GM19438 (cell line): ENCODE data around the gene ACTRT2.

Experiments used
- ATAC-seq: cut with Tn5 transposase; IDR thresholded peaks from one replicate; pipeline ENCODE4 v1.9.1; 2021; ENCODE audit warnings: low read depth; ENCODE audit not compliant: unreplicated experiment

The ACTRT2 gene

DNA sequence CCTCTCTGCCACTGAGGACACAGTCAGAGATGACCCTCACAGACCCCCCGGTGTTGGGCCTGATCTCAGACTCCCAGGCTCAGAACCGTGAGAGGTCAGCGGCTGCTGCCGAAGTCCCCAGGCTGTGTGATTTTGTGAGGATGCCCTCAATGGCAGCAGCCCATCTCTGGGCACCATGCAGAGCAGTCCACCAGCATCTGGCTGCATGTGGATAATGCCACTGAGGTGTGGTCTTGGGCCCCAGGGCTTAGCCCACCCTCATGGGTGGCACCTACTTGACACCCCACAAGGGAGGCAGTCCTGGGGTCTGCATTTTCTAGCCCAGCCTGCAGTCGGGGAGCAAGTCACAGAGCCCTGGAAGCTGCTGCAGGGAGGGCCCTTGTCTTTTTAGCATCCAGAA is 5.5 kb upstream of the ACTRT2 start:
- no peak for ATAC-seq

- ATAC-seq, result no peak
These were observed 4.4 kb upstream of the ACTRT2 start for GRCh38 chr1:3016641-3017439.

DNA sequence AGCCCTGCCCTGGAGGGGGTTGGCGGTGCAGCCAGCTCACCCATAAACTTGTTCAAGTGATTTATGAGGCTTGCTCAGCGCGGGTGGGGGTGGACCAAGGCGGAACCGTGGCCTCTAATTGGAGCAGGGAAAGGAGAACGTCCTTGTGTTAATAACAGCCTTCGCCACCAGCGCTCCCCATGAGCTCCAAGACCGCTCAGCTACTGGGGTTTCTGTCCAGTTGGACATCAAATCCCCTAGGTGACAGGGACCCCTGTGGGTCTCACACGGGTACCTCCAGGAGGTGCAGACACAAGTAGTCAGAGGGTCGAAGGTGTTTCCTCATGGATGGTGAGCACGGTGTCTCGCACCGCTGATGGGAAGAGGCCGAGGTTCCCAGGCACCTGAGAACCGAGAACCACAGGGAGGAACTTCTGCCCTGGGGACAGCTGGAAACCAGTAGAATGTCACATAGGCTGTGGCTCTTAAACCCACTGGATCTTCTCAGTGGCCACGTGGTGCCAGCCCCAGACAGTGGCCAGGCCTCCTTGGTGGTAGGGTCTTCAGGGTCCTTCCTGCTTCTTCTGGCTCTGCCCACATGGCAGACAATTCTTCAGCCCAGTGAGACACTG is 3.7 kb upstream of the ACTRT2 start:
- ATAC-seq, result no peak

DNA sequence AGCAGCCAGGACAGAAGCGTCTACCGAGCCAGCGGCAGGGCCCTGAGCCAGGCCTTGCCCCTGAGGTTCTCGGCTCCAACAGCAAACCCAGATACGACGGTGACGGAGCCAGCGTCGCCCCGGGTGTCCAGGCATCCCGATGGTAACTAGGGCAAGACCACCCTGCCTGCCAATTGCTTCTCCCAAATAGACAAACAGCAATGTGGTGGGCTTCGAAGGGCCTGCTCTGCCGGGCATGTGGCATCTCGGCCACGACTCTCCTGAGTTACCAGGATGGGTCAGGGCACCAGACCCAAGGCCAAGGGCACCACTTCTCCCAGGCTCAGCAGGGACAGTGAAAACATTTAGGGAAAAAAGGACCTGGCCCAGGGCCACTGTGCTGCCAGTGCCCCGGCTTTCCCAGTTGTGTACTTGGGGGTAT is 3.2 kb upstream of the ACTRT2 start:
- no peak for ATAC-seq

DNA sequence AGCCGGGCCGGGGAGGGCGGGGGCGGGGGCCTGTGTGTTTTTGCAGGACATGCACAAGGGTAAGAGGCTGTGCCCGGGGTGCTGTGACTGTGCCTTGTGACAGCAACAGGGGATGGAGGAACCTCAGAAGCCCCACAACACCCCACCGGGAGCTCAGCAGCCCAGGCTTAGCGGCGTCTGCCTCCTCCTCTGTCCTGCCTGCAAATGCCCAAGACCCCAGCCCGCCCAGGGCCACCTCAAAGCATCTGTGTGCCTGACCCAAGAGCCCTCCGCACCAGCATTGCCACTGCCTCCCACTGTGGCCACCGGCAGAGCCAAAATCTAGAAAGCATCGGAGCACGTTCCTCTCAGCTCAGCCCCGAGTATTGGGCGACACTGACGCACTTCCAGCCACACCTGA is 2.7 kb upstream of the ACTRT2 start:
- no peak for ATAC-seq

DNA sequence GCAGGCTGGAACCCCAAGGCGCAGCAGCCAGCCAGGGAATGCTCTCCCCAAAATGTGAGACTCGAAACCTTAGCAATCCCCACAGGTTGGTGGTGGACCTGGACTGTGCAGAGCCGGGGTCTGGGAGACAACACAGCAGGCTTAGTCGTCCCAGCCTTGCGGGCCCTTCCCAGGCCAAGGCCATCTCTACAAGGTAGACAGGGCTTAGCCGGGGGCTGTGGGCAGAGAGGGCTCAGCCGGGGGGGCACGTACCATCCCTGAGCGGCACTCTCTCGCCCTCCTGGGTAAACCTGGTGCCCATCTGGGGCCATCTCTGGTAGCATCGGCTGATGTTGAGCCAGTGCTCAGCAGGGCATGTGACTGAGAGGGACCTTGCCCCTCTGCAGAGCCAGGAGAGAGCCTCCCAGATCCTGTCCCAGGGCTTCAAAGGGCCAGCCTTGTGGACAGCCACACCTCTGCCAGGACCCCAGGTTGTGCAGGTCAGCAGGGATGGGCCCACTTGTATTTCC is 2.2 kb upstream of the ACTRT2 start:
- ATAC-seq, result no peak

- no peak for ATAC-seq
These were observed 1.7 kb upstream of the ACTRT2 start for GRCh38 chr1:3019516-3020051.

GRCh38 chr1:3020263-3020909 is 881 bp upstream of the ACTRT2 start:
- no peak for ATAC-seq

DNA sequence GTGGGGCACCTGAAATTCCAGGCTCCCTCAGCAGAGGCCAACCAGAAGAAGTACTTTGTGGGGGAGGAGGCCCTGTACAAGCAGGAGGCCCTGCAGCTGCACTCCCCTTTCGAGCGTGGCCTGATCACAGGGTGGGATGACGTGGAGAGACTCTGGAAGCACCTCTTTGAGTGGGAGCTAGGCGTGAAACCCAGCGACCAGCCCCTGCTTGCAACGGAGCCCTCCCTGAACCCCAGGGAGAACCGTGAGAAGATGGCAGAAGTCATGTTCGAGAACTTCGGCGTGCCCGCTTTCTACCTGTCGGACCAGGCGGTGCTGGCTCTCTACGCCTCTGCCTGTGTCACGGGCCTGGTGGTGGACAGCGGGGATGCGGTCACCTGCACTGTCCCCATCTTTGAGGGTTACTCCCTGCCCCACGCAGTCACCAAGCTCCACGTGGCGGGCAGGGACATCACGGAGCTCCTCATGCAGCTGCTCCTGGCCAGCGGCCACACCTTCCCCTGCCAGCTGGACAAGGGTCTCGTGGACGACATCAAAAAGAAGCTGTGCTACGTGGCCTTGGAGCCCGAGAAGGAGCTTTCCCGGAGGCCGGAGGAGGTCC is 634 bp downstream of the ACTRT2 start:
- ATAC-seq, result no peak

- no peak for ATAC-seq
These were observed 1.3 kb downstream of the ACTRT2 start for GRCh38 chr1:3022511-3022973.

- no peak for ATAC-seq
These were observed 1.7 kb downstream of the ACTRT2 start for GRCh38 chr1:3022976-3023375.

- no peak for ATAC-seq
These were observed 2.8 kb downstream of the ACTRT2 start for GRCh38 chr1:3024019-3024418.

DNA sequence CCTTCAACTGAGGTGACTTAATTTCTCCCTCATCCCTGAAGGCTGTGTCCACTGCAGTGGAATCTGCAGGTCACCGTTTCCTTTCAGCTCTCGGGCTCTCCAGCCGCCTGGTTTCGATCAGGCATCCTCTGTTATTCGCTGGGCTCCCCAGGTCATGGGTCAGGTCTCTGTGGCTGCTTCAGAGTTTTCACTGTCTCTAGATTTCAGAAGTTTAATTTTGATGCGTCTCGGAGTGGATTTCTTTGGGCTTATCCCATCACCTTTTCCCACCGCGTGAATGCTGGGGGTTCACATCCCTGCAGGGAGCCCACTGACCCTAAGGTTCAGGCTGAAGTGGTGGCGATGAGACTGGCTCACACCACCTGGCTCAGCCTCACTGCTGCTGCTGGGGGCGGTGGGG is 3.3 kb downstream of the ACTRT2 start:
- no peak for ATAC-seq

- ATAC-seq, result no peak
These were observed 4.9 kb downstream of the ACTRT2 start for GRCh38 chr1:3026124-3026523.

DNA sequence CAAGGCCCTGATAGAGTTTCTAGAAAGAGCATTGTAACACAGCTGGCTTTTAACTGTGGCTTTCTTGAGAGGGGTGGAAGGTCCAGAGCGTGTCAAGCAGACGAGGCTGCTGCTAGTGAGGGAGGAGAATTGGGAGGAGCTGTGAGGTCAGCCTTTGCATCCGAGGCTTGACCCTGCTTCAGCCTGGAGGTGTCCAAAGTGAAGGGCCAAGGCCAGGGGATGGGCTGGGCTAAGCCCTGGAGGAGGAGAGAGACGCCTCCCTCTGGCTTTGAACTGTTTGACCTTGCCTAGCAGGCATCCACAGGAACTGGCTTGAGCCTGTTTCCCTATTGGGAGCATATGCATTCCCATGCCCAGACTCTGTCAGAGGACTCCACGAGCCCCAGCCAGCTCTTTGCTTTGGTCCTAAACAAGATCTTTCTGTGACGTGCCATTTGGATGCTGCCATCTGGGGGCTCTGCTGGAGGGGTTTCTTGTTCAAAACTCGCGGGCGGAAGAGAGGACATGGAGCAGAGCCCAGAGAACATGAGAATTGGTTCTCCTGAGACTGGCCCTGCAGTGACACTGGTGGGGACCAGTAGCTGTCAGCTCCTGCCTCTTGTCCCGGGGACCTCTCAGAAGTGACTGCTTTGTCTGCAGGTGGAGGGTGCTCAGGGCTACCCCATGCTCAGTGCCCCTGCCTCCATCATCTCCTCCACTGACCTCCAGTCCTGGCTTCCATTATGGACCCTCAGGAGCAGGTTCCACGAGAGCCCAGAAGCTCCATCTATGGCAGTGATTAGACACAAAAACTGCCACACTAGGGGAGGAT is 5.5 kb downstream of the ACTRT2 start:
- ATAC-seq, result no peak

GRCh38 chr1:3027611-3028371 is 6.5 kb downstream of the ACTRT2 start:
- ATAC-seq, result no peak

DNA sequence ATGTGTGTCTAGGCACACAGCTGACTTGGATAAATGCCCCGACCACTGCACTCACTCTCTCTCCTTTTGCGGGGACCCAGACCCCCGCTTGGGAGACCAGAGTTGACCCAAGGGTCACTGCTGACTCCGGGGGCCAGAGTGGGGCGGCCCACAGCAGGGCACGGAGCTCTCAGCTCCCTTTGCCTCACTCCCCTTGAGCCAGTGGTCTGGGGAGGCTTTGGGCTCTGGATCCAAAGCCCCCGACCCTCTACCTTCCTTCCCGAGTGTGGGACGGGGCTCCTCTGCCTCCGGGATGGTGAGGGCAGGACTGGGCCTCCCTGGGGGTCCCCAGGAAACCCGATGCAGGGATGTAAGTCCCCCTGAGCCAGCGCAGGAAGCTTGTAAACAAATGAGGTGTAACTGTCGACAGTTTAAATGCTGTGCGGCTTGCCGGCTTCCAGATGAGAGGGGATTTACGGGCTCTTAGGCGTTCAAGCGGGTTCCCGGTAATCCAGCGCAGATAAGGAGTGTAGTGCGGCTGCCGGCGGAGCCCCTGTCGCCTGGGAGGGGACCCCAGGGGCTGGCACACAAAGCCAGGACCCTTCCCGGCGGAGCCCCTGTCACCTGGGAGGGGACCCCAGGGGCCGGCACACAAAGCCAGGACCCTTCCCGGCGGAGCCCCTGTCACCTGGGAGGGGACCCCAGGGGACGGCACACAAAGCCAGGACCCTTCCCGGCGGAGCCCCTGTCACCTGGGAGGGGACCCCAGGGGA is 7.4 kb downstream of the ACTRT2 start:
- ATAC-seq, result no peak

- ATAC-seq, result no peak
These were observed 8.3 kb downstream of the ACTRT2 start for GRCh38 chr1:3029481-3029961.
